ENCODE measurements around the gene DUOXA1. TPM values are rescaled to one million over a fixed set of nuclear protein-coding genes. Genes with fewer than 3 reads are reported as not detected.

The DUOXA1 gene
- total RNA-seq, 1 experiment from 2014 or later, result 0.09 TPM

DNA sequence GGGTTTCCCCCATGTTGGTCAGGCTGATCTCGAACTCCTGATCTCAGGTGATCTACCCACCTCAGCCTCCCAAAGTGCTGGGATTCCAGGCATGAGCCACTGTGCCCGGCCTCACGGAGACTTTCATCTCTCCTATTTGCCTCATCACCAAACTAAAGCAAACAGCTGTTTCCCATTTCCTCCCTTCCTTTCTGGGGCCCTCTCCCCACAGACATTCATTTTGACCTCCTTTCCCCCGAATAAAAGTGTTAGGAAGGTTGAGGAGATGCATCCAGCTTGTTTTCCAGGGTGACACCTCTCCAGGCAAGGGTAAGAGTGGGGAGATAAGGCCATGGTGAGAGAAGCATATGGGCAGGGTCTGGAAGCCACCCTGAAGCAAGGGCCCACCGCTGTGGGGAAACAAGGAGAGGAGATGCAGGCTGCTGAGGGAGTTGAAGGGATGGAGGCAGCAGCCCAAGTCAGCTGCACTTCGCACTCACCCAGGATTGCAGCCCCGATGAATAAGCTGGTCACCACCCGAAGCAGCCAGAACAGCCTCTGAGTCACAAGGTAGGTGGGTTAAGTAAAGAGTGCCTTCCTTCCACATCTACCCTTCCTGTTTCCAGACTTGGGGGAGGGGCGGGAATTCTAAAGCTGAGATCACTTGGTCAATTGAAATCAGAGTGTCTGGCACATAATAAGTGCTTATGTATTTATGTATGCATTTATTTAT is 7.8 kb downstream of the DUOXA1 start:
- no peaks in the 10 kb centered on the region for H3K9me3 Mint-ChIP-seq
- ChIA-PET CTCF (interaction anchor here (0.8 to 1.1 kb wide), 2 partner anchors 12 to 41 kb away, joined by 3 to 4 read pairs; no protein-coding TSS in a partner anchor), POLR2A (no interaction called here)
- H3K27ac Mint-ChIP-seq, result no peak overlapping the region
- H3K4me1 Mint-ChIP-seq, result peaks cover 10% of the 10 kb centered on the region
- DNase-seq (ENCODE audit: low spot score) (no peak), ATAC-seq (no peak)
- H3K4me3 Mint-ChIP-seq, result no peak overlapping the region
- TF ChIP-seq ZNF532 (CRISPR knock-in tag; IDR thresholded peaks at IDR 0.05; ENCODE audit: borderline replicate concordance) (no peak), NR2C2 (CRISPR knock-in tag; IDR thresholded peaks at IDR 0.05) (no peak), NFATC4 (CRISPR knock-in tag; IDR thresholded peaks at IDR 0.05) (no peak), ZNF416 (CRISPR knock-in tag; IDR thresholded peaks at IDR 0.05) (no peak), CDX4 (CRISPR knock-in tag; IDR thresholded peaks at IDR 0.05; ENCODE audit: borderline replicate concordance) (no peak)
- TF ChIP-seq, protein P1, sequence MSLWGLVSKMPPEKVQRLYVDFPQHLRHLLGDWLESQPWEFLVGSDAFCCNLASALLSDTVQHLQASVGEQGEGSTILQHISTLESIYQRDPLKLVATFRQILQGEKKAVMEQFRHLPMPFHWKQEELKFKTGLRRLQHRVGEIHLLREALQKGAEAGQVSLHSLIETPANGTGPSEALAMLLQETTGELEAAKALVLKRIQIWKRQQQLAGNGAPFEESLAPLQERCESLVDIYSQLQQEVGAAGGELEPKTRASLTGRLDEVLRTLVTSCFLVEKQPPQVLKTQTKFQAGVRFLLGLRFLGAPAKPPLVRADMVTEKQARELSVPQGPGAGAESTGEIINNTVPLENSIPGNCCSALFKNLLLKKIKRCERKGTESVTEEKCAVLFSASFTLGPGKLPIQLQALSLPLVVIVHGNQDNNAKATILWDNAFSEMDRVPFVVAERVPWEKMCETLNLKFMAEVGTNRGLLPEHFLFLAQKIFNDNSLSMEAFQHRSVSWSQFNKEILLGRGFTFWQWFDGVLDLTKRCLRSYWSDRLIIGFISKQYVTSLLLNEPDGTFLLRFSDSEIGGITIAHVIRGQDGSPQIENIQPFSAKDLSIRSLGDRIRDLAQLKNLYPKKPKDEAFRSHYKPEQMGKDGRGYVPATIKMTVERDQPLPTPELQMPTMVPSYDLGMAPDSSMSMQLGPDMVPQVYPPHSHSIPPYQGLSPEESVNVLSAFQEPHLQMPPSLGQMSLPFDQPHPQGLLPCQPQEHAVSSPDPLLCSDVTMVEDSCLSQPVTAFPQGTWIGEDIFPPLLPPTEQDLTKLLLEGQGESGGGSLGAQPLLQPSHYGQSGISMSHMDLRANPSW (CRISPR knock-in tag; conservative IDR thresholded peaks at IDR 0.05; ENCODE audit: low read depth), result no peak
- peaks cover 96% of the 10 kb centered on the region for H3K27me3 Mint-ChIP-seq (ENCODE audit: low read depth)
- no peaks in the 10 kb centered on the region for H3K36me3 Mint-ChIP-seq

DNA sequence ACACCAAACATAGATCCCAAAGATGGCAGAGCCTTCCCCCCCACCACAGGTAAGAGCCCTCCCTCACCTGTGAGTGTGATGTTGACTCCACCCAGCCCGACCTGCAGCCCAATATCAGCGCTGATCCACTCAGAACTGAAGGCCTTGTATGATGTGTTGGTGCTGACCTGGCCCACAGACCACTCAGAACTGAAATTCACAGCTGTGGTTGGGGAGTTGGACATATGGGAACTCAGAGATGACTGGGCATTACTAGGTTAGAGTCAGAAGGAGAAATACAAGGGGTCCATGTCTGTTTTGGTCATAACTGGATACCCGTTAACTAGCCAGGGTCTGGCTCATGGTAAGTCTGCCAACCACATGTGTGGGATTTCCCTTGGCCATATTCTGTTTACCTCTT is 8.7 kb downstream of the DUOXA1 start:
- ChIA-PET POLR2A (no interaction called here), CTCF (interaction anchor here (1.1 kb wide), 1 partner anchor 11 kb away, joined by 4 read pairs; no protein-coding TSS in a partner anchor)
- Mint-ChIP-seq H3K4me1 (peaks cover 15% of the 10 kb centered on the region), H3K27me3 (ENCODE audit: low read depth) (peaks cover 96% of the 10 kb centered on the region), H3K9me3 (no peaks in the 10 kb centered on the region), H3K4me3 (no peak overlapping the region), H3K36me3 (no peaks in the 10 kb centered on the region), H3K27ac (no peak overlapping the region)
- DNase-seq (ENCODE audit: low spot score) (no peak), ATAC-seq (no peak)
- TF ChIP-seq, protein P2, sequence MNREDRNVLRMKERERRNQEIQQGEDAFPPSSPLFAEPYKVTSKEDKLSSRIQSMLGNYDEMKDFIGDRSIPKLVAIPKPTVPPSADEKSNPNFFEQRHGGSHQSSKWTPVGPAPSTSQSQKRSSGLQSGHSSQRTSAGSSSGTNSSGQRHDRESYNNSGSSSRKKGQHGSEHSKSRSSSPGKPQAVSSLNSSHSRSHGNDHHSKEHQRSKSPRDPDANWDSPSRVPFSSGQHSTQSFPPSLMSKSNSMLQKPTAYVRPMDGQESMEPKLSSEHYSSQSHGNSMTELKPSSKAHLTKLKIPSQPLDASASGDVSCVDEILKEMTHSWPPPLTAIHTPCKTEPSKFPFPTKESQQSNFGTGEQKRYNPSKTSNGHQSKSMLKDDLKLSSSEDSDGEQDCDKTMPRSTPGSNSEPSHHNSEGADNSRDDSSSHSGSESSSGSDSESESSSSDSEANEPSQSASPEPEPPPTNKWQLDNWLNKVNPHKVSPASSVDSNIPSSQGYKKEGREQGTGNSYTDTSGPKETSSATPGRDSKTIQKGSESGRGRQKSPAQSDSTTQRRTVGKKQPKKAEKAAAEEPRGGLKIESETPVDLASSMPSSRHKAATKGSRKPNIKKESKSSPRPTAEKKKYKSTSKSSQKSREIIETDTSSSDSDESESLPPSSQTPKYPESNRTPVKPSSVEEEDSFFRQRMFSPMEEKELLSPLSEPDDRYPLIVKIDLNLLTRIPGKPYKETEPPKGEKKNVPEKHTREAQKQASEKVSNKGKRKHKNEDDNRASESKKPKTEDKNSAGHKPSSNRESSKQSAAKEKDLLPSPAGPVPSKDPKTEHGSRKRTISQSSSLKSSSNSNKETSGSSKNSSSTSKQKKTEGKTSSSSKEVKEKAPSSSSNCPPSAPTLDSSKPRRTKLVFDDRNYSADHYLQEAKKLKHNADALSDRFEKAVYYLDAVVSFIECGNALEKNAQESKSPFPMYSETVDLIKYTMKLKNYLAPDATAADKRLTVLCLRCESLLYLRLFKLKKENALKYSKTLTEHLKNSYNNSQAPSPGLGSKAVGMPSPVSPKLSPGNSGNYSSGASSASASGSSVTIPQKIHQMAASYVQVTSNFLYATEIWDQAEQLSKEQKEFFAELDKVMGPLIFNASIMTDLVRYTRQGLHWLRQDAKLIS (CRISPR knock-in tag; IDR thresholded peaks at IDR 0.05; ENCODE audit: borderline replicate concordance), result no peak
- TF ChIP-seq PRDM15 (CRISPR knock-in tag; IDR thresholded peaks at IDR 0.05), result no peak
- TF ChIP-seq TEAD4 (CRISPR knock-in tag; IDR thresholded peaks at IDR 0.05), result no peak
- TF ChIP-seq, protein P3, sequence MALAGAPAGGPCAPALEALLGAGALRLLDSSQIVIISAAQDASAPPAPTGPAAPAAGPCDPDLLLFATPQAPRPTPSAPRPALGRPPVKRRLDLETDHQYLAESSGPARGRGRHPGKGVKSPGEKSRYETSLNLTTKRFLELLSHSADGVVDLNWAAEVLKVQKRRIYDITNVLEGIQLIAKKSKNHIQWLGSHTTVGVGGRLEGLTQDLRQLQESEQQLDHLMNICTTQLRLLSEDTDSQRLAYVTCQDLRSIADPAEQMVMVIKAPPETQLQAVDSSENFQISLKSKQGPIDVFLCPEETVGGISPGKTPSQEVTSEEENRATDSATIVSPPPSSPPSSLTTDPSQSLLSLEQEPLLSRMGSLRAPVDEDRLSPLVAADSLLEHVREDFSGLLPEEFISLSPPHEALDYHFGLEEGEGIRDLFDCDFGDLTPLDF (CRISPR knock-in tag; IDR thresholded peaks at IDR 0.05), result no peak
- TF ChIP-seq, protein P4, sequence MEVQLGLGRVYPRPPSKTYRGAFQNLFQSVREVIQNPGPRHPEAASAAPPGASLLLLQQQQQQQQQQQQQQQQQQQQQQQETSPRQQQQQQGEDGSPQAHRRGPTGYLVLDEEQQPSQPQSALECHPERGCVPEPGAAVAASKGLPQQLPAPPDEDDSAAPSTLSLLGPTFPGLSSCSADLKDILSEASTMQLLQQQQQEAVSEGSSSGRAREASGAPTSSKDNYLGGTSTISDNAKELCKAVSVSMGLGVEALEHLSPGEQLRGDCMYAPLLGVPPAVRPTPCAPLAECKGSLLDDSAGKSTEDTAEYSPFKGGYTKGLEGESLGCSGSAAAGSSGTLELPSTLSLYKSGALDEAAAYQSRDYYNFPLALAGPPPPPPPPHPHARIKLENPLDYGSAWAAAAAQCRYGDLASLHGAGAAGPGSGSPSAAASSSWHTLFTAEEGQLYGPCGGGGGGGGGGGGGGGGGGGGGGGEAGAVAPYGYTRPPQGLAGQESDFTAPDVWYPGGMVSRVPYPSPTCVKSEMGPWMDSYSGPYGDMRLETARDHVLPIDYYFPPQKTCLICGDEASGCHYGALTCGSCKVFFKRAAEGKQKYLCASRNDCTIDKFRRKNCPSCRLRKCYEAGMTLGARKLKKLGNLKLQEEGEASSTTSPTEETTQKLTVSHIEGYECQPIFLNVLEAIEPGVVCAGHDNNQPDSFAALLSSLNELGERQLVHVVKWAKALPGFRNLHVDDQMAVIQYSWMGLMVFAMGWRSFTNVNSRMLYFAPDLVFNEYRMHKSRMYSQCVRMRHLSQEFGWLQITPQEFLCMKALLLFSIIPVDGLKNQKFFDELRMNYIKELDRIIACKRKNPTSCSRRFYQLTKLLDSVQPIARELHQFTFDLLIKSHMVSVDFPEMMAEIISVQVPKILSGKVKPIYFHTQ (CRISPR knock-in tag; IDR thresholded peaks at IDR 0.05), result no peak
- no peak for TF ChIP-seq OVOL2 (CRISPR knock-in tag; IDR thresholded peaks at IDR 0.05; ENCODE audit: borderline replicate concordance)
- TF ChIP-seq, protein P5, sequence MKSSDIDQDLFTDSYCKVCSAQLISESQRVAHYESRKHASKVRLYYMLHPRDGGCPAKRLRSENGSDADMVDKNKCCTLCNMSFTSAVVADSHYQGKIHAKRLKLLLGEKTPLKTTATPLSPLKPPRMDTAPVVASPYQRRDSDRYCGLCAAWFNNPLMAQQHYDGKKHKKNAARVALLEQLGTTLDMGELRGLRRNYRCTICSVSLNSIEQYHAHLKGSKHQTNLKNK (CRISPR knock-in tag; IDR thresholded peaks at IDR 0.05), result no peak
